GM18526 (cell line): ENCODE measurements around the gene PORCN.

Experiments
- POLR2A ChIP-seq: IDR thresholded peaks from 3 replicates; pipeline ENCODE4 v1.6.1; 2011; ENCODE audit not compliant: insufficient read length; ENCODE audit errors: extremely low read depth

Gene PORCN

DNA sequence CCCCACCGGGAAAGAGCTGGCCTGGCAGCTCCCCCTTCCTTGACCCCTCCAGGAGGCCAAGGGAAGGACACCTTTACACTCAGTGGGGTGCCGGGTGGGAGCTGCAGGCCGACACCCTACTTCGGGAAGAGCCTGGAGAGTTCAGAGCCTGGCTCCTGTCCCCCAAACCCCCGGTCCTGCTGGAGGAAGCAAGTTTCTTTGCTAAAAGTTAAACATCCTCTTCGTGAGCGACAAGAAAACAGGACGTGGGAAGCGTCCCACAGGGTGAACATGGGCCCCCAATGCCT, 35.1 kb upstream of the PORCN start:
- no peak for TF ChIP-seq POLR2A

DNA sequence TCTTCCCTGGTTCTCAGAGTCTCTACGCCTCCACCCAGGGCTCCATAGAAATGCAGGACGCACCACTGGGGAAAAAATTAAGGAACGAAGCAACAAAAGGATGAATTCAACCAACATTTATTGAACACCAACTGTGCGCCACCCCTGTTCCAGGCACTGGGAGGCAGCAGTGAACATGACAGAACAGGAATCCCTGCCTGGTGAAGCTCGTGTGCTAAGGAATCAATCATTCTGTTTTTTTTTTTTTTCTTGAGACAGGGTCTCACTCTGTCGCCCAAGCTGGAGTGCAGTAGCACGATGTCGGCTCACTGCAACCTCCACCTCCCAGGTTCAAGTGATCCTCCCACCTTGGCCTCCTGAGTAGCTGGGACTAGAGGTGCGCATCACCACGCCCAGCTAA, 34.7 kb upstream of the PORCN start:
- TF ChIP-seq POLR2A = no peak

DNA sequence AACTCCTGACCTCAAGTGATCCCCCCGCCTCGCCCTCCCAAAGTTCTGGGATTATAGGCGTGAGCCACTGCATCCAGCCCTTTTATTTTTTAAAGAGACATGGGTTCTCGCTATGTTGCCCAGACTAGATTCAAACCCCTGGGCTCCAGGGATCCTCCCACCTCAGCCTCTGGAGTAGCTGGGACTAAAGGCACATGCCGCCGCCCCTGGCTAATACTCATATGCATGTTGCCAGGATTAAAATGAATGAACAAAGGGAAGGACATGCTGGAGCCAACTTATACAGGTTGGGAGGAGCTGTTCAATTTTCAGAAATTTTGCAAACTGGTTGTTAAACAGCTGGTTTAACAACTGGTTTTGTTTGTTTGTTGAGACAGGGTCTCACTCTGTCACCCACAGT, 34.2 kb upstream of the PORCN start:
- no peak for TF ChIP-seq POLR2A

DNA sequence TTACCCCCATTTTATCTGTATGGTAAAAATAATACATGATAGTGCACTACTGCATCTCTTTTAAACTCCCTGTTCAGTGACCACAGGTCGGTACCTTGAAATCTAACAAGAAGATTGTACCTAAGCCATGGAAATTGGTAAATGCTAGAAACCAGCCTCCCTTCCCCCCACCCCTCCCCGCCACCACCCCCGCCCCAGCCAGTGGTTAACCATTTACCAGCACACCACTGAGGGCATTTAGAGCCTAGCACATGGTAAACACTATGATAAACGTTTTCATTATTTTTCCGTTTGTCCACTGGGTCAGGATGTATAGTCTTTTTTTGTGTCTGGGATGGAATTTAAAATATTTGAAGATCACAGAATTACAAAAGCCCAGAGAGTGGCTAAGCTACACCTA, 33.5 kb upstream of the PORCN start:
- no peak for TF ChIP-seq POLR2A

DNA sequence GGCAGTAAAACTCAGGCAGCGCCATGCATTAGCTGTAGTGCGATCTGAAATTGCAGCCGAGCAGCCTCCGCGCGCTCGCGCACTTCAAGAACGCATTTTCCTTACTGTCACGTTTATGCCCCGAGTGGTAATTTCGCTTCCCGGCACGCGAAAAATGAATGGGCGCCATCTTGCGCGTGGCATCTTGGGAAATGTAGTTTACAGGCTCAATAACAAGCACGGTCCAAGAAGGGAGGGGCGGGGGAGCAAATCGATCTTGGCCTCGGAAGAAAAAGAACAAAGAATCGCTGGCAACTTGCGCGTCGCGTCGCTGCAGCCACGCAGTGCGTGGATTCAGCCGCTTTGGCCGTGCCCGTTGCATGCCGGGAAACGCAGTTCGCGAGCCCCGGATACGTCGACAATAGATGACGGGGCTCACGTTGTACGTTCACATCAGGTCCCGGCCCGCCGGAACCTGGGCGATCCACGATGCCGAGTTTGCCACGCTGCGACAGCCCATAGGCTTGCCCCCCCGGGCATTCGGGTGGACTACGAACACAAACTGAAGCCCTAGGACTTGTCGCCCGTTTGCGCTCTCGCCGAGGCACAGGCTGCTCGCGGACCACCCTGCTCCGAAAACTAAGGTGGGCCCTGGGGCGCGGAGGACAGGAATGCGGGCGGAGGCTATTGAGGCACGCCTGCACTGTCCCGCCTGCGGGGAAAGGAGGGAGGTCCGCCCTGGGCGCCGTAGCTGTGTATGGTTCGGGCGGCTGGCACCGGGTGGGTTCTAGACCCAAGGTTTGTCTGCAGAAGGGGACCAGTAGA, 32.8 kb upstream of the PORCN start, which contains the start of gene FTSJ1:
TSS of gene FTSJ1 (plus strand) at position 426 of the 804 bp plus-strand sequence. CDS start 1,849 bp downstream, outside the sequence.
- peak; percentile 40 for TF ChIP-seq POLR2A

DNA sequence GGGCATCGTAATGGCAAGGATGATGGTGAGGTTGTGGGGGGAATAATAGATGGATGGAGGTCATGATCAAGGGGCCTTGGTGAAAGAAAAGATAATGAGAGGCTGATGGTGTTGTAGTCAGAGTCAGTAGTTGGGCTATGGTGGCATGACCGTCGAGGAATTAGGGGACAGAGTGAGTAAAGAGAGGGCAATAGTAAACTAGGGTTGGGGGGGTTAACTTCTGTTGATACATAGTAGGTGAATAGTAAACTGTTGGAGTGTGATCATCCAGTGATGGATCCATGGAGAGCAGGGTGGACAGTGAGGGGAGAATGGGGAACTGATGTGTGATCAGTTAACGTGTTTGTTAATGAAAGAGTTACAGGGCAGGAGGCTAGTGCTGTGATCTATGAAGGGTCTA, 31.9 kb upstream of the PORCN start:
- TF ChIP-seq POLR2A = no peak

DNA sequence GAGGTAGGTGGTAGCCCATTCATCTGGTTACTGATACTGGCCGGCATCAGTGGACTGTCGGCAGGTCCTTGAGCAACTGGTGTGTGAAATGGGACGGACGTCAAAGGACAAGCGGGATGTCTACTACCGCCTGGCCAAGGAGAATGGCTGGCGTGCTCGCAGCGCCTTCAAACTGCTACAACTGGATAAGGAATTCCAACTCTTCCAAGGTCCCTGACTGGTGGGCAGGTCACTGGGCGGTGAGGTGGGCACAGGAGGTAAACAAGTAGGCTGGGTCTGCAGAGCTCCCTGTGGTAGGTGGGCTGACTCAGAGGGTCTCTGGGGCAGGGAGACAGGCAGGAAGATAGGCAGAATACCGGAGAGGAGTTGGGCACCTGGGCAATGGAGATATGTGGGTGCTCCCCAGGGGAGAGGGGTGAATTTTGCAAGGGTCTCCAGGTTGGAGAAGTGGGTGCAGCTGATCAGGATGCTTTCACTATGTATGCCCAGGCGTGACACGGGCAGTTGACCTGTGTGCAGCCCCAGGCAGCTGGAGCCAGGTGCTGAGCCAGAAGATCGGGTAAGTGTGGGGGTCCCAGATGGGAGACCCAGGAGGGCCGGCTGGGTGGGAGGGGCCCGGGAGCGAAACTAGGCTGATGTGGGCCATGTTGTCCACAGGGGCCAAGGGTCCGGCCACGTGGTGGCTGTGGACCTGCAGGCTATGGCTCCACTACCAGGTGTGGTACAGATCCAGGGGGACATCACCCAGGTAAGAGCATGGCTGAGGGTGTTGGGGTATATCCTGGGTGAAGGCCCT, 30.6 kb upstream of the PORCN start:
- TF ChIP-seq POLR2A = no peak

DNA sequence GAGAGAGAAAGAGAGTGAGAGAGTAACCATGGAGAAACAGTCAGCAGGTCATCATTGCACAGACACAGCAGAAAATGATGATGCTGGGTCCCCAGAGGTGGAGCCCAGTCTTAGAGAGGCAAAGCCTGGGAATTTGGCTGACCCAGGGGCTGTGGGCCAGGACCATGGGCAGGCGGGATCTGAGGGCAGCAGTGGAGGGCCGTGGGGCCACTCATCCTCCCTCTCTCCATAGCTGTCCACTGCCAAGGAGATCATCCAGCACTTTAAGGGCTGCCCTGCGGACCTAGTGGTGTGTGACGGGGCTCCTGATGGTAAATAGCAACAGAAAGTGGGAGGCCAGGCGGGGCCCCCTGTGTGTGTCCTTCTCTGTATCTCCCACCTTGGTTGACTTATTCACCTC, 30.0 kb upstream of the PORCN start:
- no peak for TF ChIP-seq POLR2A

DNA sequence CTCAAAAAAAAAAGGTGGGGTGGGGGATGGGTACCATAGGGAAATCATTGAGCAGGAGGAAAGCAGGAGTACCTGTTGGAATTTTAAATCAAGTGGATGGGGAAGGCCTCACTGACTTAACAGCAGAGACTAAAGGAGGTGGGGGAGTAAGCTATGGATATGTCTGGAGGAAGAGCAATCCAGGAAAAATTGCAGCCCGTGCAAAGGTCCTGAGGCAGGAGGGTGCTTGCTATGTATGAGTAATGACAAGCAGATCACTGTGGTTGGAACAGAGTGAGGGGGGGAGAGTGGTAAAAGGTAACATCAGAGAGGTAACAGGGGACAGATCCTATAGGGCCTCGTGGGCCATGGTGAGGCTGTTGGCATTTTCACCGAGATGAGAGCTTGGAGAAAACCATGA, 28.6 kb upstream of the PORCN start:
- no peak for TF ChIP-seq POLR2A

DNA sequence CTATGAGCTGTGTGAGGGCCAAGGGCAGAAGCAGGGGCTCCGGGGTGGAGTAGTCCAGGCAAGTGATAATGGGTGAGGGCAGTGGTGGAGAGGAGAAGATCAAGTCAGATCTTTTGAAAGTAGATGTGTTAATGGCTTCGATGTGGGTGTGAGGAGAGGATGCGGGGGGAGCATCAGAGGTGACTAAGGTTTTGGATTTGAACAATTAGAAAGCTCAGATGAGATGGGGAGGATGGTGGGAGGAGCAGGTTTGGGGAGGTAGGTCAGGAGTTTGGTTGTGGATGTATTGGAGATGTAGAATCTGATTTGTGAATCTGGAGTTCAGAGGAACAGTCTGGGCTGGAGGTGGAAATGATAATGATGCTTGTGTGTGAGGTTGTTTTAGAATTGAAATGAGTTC, 28.2 kb upstream of the PORCN start:
- no peak for TF ChIP-seq POLR2A

DNA sequence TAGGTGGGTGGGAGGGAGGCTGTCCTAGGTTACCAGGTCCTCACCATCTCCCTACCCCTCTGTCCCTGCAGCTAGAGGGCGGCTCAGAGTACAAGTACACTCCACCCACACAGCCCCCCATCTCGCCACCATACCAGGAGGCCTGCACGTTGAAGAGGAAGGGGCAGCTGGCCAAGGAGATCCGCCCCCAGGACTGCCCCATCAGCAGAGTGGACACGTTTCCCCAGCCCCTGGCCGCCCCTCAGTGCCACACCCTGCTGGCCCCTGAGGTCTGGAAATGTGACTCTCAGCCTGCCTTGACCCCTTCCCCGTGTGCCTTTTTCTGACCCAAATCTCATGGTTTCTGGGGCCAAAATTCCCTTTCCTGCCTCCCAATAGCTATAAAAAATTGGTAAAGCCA, 26.3 kb upstream of the PORCN start:
- TF ChIP-seq POLR2A = no peak

DNA sequence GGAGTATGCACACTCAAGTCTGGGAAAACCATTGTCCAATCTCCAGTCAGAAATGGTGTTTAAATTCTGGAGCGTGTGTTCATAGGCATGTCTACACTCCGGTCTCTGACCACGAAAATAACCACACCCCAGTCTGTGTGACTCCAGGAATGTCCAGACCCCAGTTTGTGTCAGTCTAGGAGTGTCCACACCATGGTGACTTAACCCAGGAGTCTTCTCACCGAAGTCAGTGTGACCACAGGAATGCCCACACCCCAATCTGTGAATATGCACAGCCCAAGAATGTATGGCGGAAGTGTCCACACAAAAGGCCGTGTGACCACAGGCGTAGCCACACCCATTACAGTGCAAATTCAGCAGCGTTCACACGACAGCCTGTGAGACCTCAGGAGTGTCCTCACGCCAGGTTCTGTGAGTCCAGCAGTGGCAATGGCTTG, 21.4 kb upstream of the PORCN start:
- TF ChIP-seq POLR2A = no peak

DNA sequence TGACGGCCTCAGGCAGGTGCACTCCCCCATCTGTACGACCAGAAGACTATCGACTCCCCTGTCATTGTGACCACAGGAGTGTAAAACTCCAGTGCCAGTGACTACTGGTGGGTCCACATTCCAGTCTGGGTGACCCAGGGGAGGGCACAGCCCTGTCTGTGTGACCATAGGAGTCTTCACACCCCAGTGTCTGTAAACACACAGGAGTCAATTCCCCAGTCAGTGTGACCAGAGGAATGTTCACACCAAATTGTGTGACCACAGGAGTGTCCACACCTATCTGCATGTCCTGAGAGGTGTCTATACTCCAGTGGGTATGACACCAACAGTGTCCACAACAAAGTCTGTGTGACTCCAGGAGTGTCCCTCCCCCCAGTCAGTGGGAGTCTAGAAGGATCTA, 20.8 kb upstream of the PORCN start:
- TF ChIP-seq POLR2A = no peak

DNA sequence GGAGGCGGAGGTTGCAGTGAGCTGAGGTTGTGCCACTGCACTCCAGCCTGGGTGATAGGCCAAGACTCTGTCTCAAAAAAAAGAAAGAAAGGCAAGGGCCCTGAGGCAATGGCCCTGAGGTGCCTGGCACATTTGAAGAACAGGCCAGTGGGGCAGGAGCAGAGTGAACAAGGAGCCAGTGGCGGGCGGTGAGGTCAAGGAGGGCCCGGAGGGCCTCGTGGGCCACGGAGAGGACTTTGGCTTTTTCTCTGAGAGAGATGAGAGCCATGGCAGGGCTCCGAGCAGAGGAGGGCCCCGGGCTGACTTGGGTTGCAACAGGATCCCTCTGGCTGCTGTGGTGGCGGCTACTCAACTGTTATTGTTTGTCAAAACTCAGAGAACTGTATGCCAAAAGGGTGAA, 19.5 kb upstream of the PORCN start:
- no peak for TF ChIP-seq POLR2A

DNA sequence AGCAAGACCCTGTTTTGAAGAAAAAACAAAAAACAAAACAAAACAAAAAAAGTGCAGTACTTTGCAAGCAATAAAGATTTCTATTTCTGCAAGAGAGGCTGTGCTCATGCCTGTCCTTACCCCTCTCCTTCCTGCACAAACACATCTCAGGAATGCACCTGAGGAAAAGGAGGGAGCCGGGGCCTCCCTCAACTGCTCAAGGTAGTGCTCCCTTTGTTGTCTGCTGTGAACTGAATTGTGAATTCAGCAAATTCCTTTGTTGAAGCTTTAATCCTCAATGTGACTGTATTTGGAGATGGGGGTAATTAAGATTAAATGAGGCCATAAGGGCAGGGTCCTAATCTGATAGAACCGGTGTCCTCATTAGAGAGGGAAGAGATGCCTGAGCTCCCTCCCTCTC, 18.9 kb upstream of the PORCN start:
- no peak for TF ChIP-seq POLR2A

DNA sequence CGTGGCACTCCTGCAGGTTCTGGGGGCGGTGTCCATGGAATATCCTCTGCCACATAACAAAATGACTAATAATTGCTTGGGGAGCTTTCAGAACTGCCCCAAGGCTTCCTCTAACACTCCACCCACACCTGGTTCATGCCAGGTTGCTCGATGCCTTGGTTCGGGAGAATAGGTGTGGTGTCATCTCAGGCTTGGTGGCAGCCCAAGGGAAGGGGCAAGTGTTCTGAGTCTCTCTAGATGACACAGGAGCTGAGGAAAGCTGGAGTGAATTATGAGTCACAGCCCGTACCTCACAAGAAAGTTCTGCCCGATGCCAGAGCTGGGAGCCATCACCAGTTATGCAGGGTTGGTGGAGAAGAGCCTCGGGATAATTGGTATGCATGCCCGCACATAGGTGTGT, 18.1 kb upstream of the PORCN start:
- no peak for TF ChIP-seq POLR2A
